Measurements from ENCODE around the gene NKAIN4. TPM values are rescaled to one million over a fixed set of nuclear protein-coding genes. Genes with fewer than 3 reads are reported as not detected.
A peak's percentile ranks its signal among the peaks of the same experiment; 100 is the strongest.

NKAIN4 gene
- total RNA-seq, 1 donor from 2014 or later, result 1.1 TPM

DNA sequence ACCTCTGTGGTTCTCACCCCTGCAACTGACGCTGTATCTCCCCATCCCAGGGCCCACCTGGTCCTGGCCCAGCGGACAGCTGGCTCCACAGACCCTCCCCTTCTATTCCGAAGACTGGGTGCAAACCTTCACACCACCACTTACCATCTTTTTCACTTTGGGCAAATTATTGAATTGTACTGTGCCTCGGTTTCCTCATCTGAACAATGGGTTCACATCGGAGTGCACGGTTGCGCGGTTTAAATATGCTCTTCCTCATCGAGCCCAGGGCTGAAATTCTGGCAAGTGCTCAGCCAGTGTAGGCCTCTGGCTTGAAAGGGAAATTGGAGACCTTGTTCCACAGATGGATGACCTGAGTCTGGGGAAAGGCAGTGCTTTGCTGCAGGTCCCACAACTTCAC is 15.5 kb upstream of the NKAIN4 start:
- no peak overlapping the region for H3K4me3 ChIP-seq (ENCODE audit: low read depth, low read length)
- H3K27me3 ChIP-seq (ENCODE audit: control insufficient read depth, insufficient read depth, low read length), result peaks cover 1% of the 10 kb centered on the region
- no peak for DNase-seq (ENCODE audit: low read depth)
- H3K36me3 ChIP-seq (ENCODE audit: control insufficient read depth, insufficient read depth, low read length), result no peaks in the 10 kb centered on the region
- TF ChIP-seq, protein P1, sequence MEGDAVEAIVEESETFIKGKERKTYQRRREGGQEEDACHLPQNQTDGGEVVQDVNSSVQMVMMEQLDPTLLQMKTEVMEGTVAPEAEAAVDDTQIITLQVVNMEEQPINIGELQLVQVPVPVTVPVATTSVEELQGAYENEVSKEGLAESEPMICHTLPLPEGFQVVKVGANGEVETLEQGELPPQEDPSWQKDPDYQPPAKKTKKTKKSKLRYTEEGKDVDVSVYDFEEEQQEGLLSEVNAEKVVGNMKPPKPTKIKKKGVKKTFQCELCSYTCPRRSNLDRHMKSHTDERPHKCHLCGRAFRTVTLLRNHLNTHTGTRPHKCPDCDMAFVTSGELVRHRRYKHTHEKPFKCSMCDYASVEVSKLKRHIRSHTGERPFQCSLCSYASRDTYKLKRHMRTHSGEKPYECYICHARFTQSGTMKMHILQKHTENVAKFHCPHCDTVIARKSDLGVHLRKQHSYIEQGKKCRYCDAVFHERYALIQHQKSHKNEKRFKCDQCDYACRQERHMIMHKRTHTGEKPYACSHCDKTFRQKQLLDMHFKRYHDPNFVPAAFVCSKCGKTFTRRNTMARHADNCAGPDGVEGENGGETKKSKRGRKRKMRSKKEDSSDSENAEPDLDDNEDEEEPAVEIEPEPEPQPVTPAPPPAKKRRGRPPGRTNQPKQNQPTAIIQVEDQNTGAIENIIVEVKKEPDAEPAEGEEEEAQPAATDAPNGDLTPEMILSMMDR (IDR thresholded peaks at IDR 0.05; ENCODE audit: insufficient read depth, low read length, severe bottlenecking), result no peak
- no peak for FAIRE-seq

- H3K4me3 ChIP-seq (ENCODE audit: low read depth, low read length), result no peak overlapping the region
- no peaks in the 10 kb centered on the region for H3K36me3 ChIP-seq (ENCODE audit: control insufficient read depth, insufficient read depth, low read length)
- TF ChIP-seq, protein P1 (IDR thresholded peaks at IDR 0.05; ENCODE audit: insufficient read depth, low read length, severe bottlenecking), result no peak
- H3K27me3 ChIP-seq (ENCODE audit: control insufficient read depth, insufficient read depth, low read length), result peaks cover 1% of the 10 kb centered on the region
- FAIRE-seq, result peak; percentile 75
- peak; percentile 50 for DNase-seq (ENCODE audit: low read depth)
These were observed 14.6 kb upstream of the NKAIN4 start for GRCh38 chr20:63268671-63269439.

DNA sequence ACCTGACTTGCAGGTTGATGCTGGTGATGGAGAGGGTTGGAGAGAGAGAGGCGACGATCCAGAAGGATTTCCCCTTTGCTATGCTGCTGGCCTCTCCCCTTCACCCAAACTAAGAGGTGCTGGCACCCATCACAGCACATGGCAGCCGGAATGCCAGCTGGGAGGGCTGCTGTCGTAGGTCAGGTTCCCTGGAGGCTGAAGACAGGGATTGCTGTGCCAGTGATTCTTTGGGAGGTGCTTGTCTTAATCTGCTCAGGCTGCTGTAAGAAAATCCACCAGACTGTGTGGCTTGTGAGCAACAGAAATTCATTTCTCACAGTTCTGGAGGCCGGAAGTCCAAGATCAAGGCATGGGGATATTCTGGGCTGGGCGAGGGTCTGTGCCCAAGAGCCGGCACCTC is 14.0 kb upstream of the NKAIN4 start:
- FAIRE-seq (peak; percentile 70), DNase-seq (ENCODE audit: low read depth) (no peak)
- Histone ChIP-seq H3K36me3 (ENCODE audit: control insufficient read depth, insufficient read depth, low read length) (no peaks in the 10 kb centered on the region), H3K4me3 (ENCODE audit: low read depth, low read length) (no peak overlapping the region), H3K27me3 (ENCODE audit: control insufficient read depth, insufficient read depth, low read length) (peaks cover 1% of the 10 kb centered on the region)
- TF ChIP-seq, protein P1 (IDR thresholded peaks at IDR 0.05; ENCODE audit: insufficient read depth, low read length, severe bottlenecking), result no peak

DNA sequence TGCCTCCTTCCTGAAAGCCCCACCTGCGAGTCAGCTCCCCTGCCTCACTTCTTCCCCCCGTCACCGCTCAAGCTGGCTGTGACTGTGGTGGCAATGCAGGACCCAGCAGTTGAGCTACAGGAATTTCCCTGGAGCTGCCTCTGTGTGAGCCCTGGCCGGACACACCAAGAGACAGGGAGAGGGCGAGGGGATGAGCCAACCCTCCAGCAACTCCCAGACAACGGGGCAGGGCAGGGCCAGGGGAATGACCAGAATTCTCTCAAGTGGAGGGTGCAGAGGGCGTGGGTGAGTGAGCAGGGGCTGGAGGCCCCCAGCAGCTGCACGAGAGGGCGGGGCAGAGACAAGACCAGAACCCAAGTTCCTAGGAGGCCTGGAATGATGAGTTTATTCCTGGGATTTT is 13.4 kb upstream of the NKAIN4 start:
- peaks cover 4% of the 10 kb centered on the region for H3K27me3 ChIP-seq (ENCODE audit: control insufficient read depth, insufficient read depth, low read length)
- DNase-seq (ENCODE audit: low read depth), result no peak
- no peak for FAIRE-seq
- no peaks in the 10 kb centered on the region for H3K36me3 ChIP-seq (ENCODE audit: control insufficient read depth, insufficient read depth, low read length)
- TF ChIP-seq, protein P1 (IDR thresholded peaks at IDR 0.05; ENCODE audit: insufficient read depth, low read length, severe bottlenecking), result no peak
- no peak overlapping the region for H3K4me3 ChIP-seq (ENCODE audit: low read depth, low read length)

GRCh38 chr20:63265891-63266515 is 11.7 kb upstream of the NKAIN4 start:
- peaks cover 7% of the 10 kb centered on the region for H3K27me3 ChIP-seq (ENCODE audit: control insufficient read depth, insufficient read depth, low read length)
- TF ChIP-seq, protein P1 (IDR thresholded peaks at IDR 0.05; ENCODE audit: insufficient read depth, low read length, severe bottlenecking), result no peak
- DNase-seq (ENCODE audit: low read depth) (no peak), FAIRE-seq (no peak)
- no peaks in the 10 kb centered on the region for H3K36me3 ChIP-seq (ENCODE audit: control insufficient read depth, insufficient read depth, low read length)
- H3K4me3 ChIP-seq (ENCODE audit: low read depth, low read length), result no peak overlapping the region

All from bronchial epithelial cell (primary cell).